Measurements from ENCODE around the gene MBTD1. TPM values are rescaled to one million over a fixed set of nuclear protein-coding genes. Genes with fewer than 3 reads are reported as not detected.

Gene MBTD1
- total and polyA plus RNA-seq, 2 of the 8 experiments (the other 6 are each of a cell fraction or from before 2014, with no cell fraction given): 20.3 to 51.4 TPM

DNA sequence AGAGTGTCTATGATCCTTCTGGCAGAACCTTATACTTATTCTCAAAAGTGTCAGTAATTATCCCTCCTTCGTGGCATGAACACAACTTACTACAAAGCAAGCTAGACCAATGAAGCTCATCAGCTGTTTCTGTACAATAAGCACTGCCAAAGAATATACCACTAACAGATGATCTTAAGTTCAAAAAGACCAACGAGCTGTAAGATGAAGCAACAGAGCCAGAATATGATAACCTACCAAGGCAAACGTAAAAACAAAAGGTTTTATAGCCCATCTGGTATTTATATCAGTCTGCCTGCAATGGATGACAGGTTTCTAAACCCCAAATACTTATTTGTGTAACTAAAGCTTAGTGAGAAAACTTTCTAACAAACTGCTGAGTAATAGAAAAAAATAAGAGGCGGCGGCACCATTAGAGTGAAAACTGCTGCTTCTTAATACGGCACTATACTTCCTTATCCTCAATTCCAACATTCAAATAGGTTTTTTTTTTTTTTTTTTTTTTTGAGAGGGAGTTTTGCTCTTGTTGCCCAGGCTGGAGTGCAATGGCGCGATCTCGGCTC lies 71.5 kb downstream of the MBTD1 start (continued):
- TF ChIP-seq TAF7 (optimal IDR thresholded peaks at IDR 0.05; ENCODE audit: borderline replicate concordance, low read depth, low read length) (no peak), JUND (IDR thresholded peaks at IDR 0.05; ENCODE audit: low read length) (no peak), SIN3A (conservative IDR thresholded peaks at IDR 0.05 in 1 of 2, IDR thresholded peaks at IDR 0.05 in 1 of 2; ENCODE audit: low read depth in 1 of 2, low read length in 2 of 2) (no peak), NRF1 (IDR thresholded peaks at IDR 0.05; ENCODE audit: low read depth, low read length) (no peak)
